Measurements from ENCODE around the gene OR52W1. TPM values are rescaled to one million over a fixed set of nuclear protein-coding genes. Genes with fewer than 3 reads are reported as not detected.

The OR52W1 gene
- total RNA-seq, 4 donors from 2014 or later = not detected

DNA sequence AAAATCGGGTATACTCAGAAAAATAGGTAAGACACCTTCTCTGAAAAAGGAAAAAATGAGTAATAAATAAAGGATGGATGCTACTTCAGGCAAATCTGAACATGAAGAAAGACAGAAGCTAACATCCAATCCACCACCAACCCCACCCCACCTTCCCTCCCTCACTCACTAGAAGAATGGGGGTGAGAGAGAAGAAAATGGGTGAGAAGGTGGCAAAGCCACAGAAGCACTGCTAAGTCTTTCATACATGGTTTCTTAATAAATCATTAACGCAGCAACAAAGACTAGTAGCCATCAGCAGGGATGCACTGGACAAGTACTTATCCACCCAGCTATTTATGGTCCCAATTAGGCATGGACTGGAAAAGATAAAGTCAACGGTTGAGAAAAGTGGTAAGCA is 29.5 kb downstream of the OR52W1 start:
- no peaks in the 10 kb centered on the region for H3K27me3 ChIP-seq
- TF ChIP-seq, protein P1, sequence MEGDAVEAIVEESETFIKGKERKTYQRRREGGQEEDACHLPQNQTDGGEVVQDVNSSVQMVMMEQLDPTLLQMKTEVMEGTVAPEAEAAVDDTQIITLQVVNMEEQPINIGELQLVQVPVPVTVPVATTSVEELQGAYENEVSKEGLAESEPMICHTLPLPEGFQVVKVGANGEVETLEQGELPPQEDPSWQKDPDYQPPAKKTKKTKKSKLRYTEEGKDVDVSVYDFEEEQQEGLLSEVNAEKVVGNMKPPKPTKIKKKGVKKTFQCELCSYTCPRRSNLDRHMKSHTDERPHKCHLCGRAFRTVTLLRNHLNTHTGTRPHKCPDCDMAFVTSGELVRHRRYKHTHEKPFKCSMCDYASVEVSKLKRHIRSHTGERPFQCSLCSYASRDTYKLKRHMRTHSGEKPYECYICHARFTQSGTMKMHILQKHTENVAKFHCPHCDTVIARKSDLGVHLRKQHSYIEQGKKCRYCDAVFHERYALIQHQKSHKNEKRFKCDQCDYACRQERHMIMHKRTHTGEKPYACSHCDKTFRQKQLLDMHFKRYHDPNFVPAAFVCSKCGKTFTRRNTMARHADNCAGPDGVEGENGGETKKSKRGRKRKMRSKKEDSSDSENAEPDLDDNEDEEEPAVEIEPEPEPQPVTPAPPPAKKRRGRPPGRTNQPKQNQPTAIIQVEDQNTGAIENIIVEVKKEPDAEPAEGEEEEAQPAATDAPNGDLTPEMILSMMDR (IDR thresholded peaks at IDR 0.05) = no peak
- TF ChIP-seq POLR2A (IDR thresholded peaks at IDR 0.05) = no peak
- peak overlapping the region in 2 of 4 donors; percentile 75 to 80 for H3K27ac ChIP-seq
- peak overlapping the region in 2 of 4 donors; percentile 48 to 53 for H3K4me3 ChIP-seq
- peaks cover 0 to 36% (median 2%) of the 10 kb centered on the region in 4 donors for H3K4me1 ChIP-seq
- H3K9me3 ChIP-seq = no peaks in the 10 kb centered on the region
- DNase-seq = no peak
- peaks cover 0 to 10% (median 0%) of the 10 kb centered on the region in 3 donors for H3K36me3 ChIP-seq

DNA sequence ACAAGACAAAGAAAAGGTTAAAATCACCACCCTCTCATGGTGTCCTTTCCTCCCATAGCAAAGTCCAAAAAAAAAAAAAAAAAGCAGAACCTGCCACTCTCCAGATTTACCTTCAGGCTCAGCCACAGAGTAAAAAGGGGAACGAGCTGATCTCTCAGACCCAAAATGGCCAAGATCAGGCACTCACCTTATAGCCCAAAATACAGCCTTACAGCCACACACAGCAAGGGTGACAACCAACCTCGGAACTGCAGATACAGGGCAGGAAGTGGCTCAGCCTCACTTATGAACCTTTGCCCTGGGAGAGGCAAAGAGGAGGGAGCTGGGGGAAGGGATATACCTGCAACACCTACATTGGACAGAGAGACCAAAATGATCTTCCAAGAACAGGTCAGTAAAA is 30.9 kb downstream of the OR52W1 start:
- Histone ChIP-seq H3K27ac (peak overlapping the region in 3 of 4 donors; percentile 61 to 80 (median 75)), H3K36me3 (no peaks in the 10 kb centered on the region), H3K9me3 (no peaks in the 10 kb centered on the region), H3K27me3 (no peaks in the 10 kb centered on the region), H3K4me3 (peak overlapping the region in 3 of 4 donors; percentile 14 to 53 (median 48)), H3K4me1 (peaks cover 0 to 42% (median 5%) of the 10 kb centered on the region in 4 donors)
- peak; percentile 68 to 86 for TF ChIP-seq POLR2A (IDR thresholded peaks at IDR 0.05)
- TF ChIP-seq, protein P1 (IDR thresholded peaks at IDR 0.05) = no peak
- peak in 1 of 3 donors; percentile 85 for DNase-seq

DNA sequence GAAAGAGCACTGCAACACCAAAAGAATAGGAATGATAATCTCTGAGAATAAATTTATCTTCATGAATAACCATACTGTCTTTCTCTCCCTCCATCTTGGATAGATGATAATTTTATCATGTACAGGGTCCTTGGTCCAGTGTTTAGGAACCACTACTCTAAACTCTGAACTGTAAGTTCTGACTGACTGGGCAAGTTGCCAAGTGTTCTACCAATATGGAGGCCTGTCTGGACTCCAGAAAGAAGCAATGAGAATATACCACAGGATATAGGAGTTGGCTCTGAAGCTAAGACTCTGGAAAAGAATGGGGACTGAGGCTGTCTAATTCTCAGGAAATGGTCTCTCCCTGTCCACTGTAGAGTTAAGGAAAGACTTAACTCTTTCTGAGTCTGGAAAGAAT is 33.9 kb downstream of the OR52W1 start:
- Histone ChIP-seq H3K27ac (no peak overlapping the region), H3K9me3 (no peaks in the 10 kb centered on the region), H3K4me1 (peaks cover 0 to 16% (median 5%) of the 10 kb centered on the region in 4 donors), H3K4me3 (no peak overlapping the region), H3K36me3 (no peaks in the 10 kb centered on the region), H3K27me3 (no peaks in the 10 kb centered on the region)
- TF ChIP-seq, protein P1 (IDR thresholded peaks at IDR 0.05) = no peak
- no peak for TF ChIP-seq POLR2A (IDR thresholded peaks at IDR 0.05)
- no peak for DNase-seq

DNA sequence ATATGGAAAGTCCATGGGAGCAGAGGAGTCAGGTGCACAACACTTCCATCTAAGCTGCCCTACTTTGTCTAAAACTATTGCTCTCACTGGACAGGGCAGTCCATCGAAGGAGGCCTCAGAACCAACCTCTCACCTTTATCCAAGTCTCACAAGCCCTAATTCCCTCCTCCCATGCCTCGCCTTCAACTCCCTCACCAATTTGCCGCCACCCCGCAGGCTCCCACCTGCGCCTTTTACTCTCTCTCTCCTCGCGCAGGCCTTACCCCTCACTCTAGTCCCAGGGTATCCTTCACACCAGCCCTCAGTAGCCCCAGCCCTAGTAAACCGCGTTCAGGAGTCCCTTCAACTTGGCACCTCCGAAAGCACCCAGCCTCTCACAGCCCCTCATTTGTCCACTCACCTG is 35.0 kb downstream of the OR52W1 start:
- Histone ChIP-seq H3K27ac (peak overlapping the region; percentile 83 to 92 (median 85)), H3K27me3 (no peaks in the 10 kb centered on the region), H3K36me3 (no peaks in the 10 kb centered on the region), H3K9me3 (no peaks in the 10 kb centered on the region), H3K4me1 (peaks cover 0 to 16% (median 5%) of the 10 kb centered on the region in 4 donors), H3K4me3 (peak overlapping the region; percentile 64 to 89 (median 72))
- no peak for DNase-seq
- TF ChIP-seq, protein P1 (IDR thresholded peaks at IDR 0.05) = no peak
- no peak for TF ChIP-seq POLR2A (IDR thresholded peaks at IDR 0.05)

DNA sequence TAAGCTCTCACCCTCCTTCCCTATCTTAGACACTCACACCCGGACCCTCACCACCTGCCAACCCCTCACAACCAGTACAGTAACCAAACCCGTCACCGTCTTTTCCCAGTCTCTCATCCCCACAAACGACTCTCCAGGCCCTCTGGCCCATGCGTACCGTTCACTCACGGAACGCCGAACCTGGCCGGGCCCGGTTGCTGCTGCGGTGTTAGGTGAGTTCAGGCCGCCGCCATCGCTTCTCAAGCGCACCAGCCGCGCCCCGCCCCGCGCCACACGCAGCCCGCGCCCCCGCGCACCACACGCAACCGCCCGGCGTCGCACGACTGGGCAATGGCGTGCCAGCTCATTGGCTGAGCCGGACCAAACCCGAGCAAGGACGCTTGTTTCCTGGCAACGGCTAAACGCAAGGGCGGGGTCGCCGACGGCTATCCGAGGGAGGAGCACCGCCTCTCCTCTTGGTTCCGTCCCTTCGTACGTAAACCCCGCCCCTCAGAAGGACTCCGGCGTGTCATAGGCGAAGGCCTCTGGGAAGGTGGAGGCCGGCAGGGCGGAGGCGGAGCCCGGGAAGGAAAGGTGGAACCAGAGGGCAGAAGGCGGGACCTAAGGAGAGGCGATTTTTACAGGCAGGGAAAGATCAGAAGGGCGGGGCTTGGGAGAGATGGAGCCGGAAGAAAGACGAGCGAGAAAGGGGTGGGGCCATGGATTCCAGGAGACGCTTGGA is 35.5 kb downstream of the OR52W1 start, which contains the start of gene FHIP1B:
Gene FHIP1B, minus strand, starts transcription at position 250 of the 721 bp plus-strand sequence. CDS start 10,120 bp downstream, outside the sequence.
- TF ChIP-seq POLR2A (IDR thresholded peaks at IDR 0.05) = peak; percentile 54 to 85
- TF ChIP-seq, protein P1 (IDR thresholded peaks at IDR 0.05) = no peak
- Histone ChIP-seq H3K4me3 (peak within 1 kb of the TSS; percentile 64 to 89 (median 72)), H3K4me1 (peaks cover 0 to 16% (median 5%) of the 10 kb centered on the region in 4 donors), H3K27ac (peak within 1 kb of the TSS; percentile 83 to 95 (median 86)), H3K9me3 (no peaks in the 10 kb centered on the region), H3K27me3 (no peaks in the 10 kb centered on the region), H3K36me3 (no peaks in the 10 kb centered on the region)
- DNase-seq = peak; percentile 99 to 100 (median 99)

Data from Peyer's patch (tissue), 4 donors.